Kidney (tissue), 14 donors: Measurements from ENCODE around the gene OR51E2. TPM values are rescaled to one million over a fixed set of nuclear protein-coding genes. Genes with fewer than 3 reads are reported as not detected.

Experiments
- DNase-seq, 5 donors: peaks; one replicate each; pipeline ENCODE4 v3.0.0-alpha.2; 2013 to 2020
- FAIRE-seq: peaks from 2 replicates; lab custom pipeline; 2012; peaks lifted over from hg19 to GRCh38; lab: Jason Lieb, UNC
- H3K27ac ChIP-seq, 2 donors: one replicate each; pipeline ENCODE4 v1.7.0; 2013; ENCODE audit warnings: low read depth in 2 of 2, low read length in 2 of 2, inconsistent platforms in 1 of 2
- H3K27me3 ChIP-seq: one replicate; pipeline ENCODE4 v1.7.1; 2013; ENCODE audit warnings: low read length, inconsistent platforms; ENCODE audit not compliant: control insufficient read depth, insufficient read depth
- H3K36me3 ChIP-seq, 3 donors: one replicate each; pipeline versions ENCODE4 v1.7.0 to v1.7.1; 2013; ENCODE audit warnings: low read length in 3 of 3, control low read depth in 1 of 3, inconsistent platforms in 1 of 3; ENCODE audit not compliant: insufficient read depth in 3 of 3, control insufficient read depth in 2 of 3
- H3K4me1 ChIP-seq, 3 donors: one replicate each; pipeline versions ENCODE4 v1.7.0 to v1.7.1; 2013; ENCODE audit warnings: low read length in 3 of 3, inconsistent platforms in 1 of 3, low read depth in 1 of 3; ENCODE audit not compliant: control insufficient read depth in 2 of 3, insufficient read depth in 2 of 3
- H3K4me3 ChIP-seq, 3 donors: one replicate each; pipeline versions ENCODE4 v1.7.0 to v1.8.1; 2013; ENCODE audit warnings: low read length in 3 of 3, control low read depth in 1 of 3, inconsistent platforms in 1 of 3
- H3K9ac ChIP-seq, 3 donors: one replicate each; pipeline versions ENCODE4 v1.7.0 to v1.7.1; 2013; ENCODE audit warnings: low read length in 3 of 3, control low read depth in 1 of 3, inconsistent platforms in 1 of 3
- H3K9me3 ChIP-seq, 3 donors: one replicate each; pipeline versions ENCODE4 v1.7.0 to v1.7.1; 2013; ENCODE audit warnings: low read length in 3 of 3, control low read depth in 1 of 3, inconsistent platforms in 1 of 3; ENCODE audit not compliant: control insufficient read depth in 2 of 3, insufficient read depth in 1 of 3
- CTCF ChIP-seq: IDR thresholded peaks from 3 replicates; pipeline ENCODE4 v1.5.1; 2012; ENCODE audit warnings: mild to moderate bottlenecking, moderate library complexity, borderline replicate concordance; ENCODE audit not compliant: insufficient read depth; ENCODE audit errors: extremely low read depth
- intact Hi-C: fragments of 100-400 bp; cut with DNase I; formaldehyde crosslinking; loops from one replicate; pipeline ENCODE4 v1.11.1; 2022
- polyA plus RNA-seq: library from polyadenylated mRNA; stranded (reverse); fragments of 350-450 nt; fragmentation: Illumina TruSeq; extraction: RNeasy Lipid Tissue Mini Kit (QIAGEN cat#74804); gene quantifications from one replicate; pipeline ENCODE4 v1.2.3, GENCODE V29; 2014; ENCODE audit warnings: low read depth, low replicate concordance; ENCODE audit not compliant: insufficient read depth
- total RNA-seq: library from RNA; stranded (reverse); fragmentation: NEBNext Ultra II Directional; extraction: Animal tissue kit (Norgen Biotek cat#: 25700); gene quantifications from one replicate; pipeline ENCODE4 v1.2.1, GENCODE V29; 2021
- donor health status: control.
- donor health status: control.
- donor health status: control.
- donor health status: control.
- donor health status: control.
- donor health status: DM: yes; HTN: yes; CAD: no.
- donor health status: Normal renal cell carcinoma (clear cell type).

The OR51E2 gene
- total and polyA plus RNA-seq, 2 donors from 2014 or later = 0.95 to 1.2 TPM

DNA sequence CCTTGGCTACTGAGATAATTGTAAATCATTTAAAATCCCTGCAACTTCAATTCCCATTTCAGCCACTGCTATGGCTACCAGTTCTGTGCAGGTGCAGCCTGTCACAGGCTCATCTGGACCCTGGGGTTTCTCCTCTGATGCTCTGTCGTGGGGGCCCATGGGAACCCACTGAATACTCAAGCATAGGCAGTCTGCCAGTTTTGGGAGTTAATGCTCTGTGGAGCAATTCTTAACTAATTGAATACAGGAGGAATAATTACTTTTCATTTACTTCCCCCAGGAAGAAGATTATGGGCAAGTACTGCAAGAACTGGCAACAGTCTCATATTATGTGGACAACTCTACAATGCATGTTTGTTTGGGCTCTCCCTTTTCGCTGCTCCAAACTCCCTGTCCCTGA is 25.9 kb downstream of the OR51E2 start:
- H3K27ac ChIP-seq = no peak overlapping the region
- FAIRE-seq (no peak), DNase-seq (no peak)
- no peaks in the 10 kb centered on the region for H3K4me1 ChIP-seq
- H3K36me3 ChIP-seq = no peaks in the 10 kb centered on the region
- intact Hi-C loops = no loop called here
- H3K27me3 ChIP-seq = no peaks in the 10 kb centered on the region
- TF ChIP-seq CTCF = no peak
- no peak overlapping the region for H3K4me3 ChIP-seq
- no peaks in the 10 kb centered on the region for H3K9me3 ChIP-seq
- no peak overlapping the region for H3K9ac ChIP-seq

GRCh38 chr11:4665424-4665823 is 32.2 kb downstream of the OR51E2 start:
- no peak for FAIRE-seq

GRCh38 chr11:4664786-4665185 is 32.9 kb downstream of the OR51E2 start:
- FAIRE-seq (no peak), DNase-seq (peak in 2 of 5 donors; percentile 55)
- Histone ChIP-seq H3K9ac (no peak overlapping the region), H3K36me3 (no peaks in the 10 kb centered on the region), H3K4me3 (no peak overlapping the region), H3K27me3 (no peaks in the 10 kb centered on the region), H3K9me3 (no peaks in the 10 kb centered on the region), H3K27ac (no peak overlapping the region), H3K4me1 (no peaks in the 10 kb centered on the region)
- intact Hi-C loops = no loop called here
- TF ChIP-seq CTCF = no peak

More at GRCh38 chr11:4665424-4665823, 32.2 kb downstream of the OR51E2 start:
- intact Hi-C loops = no loop called here
- H3K9me3 ChIP-seq = no peaks in the 10 kb centered on the region
- DNase-seq = no peak
- no peaks in the 10 kb centered on the region for H3K27me3 ChIP-seq
- no peaks in the 10 kb centered on the region for H3K4me1 ChIP-seq
- H3K9ac ChIP-seq = no peak overlapping the region
- no peak overlapping the region for H3K27ac ChIP-seq
- no peak for TF ChIP-seq CTCF
- no peaks in the 10 kb centered on the region for H3K36me3 ChIP-seq
- no peak overlapping the region for H3K4me3 ChIP-seq

- no peak for TF ChIP-seq CTCF
- FAIRE-seq (no peak), DNase-seq (no peak)
- H3K4me1 ChIP-seq = no peaks in the 10 kb centered on the region
- H3K9ac ChIP-seq = no peak overlapping the region
- H3K27me3 ChIP-seq = no peaks in the 10 kb centered on the region
- H3K4me3 ChIP-seq = no peak overlapping the region
- no peak overlapping the region for H3K27ac ChIP-seq
- intact Hi-C loops = no loop called here
- H3K9me3 ChIP-seq = no peaks in the 10 kb centered on the region
- H3K36me3 ChIP-seq = no peaks in the 10 kb centered on the region
These were observed 33.5 kb downstream of the OR51E2 start for GRCh38 chr11:4664183-4664582.
